A673 (cell line): Measurements from ENCODE around the gene SPP2. TPM values are rescaled to one million over a fixed set of nuclear protein-coding genes. Genes with fewer than 3 reads are reported as not detected.

Experiments used
- BruUV-seq: library from RNA; stranded (reverse); fragments of 400-500 nt; replicated peaks from 2 replicates; lab custom pipeline; 2021; lab: Mats Ljungman, UMichigan
- CTCF ChIA-PET: fragments of 300-600 bp; sonication (Branson Sonifier 250); formaldehyde crosslinking; loops from one replicate; lab custom pipeline; 2022; ENCODE audit warnings: antibody characterized with exemption; lab: Charles Lee
- POLR2A ChIA-PET: fragments of 300-600 bp; sonication (Branson Sonifier 250); formaldehyde crosslinking; loops from one replicate; lab custom pipeline; 2022; ENCODE audit warnings: antibody characterized with exemption; ENCODE audit not compliant: low non-redundant PET; lab: Charles Lee
- DNase-seq: peaks from one replicate; pipeline ENCODE4 v3.0.0-alpha.2; 2015; ENCODE audit warnings: low spot score
- H3K27ac ChIP-seq: fragments of 200-600 bp; sonication (generic); 2 replicates; pipeline ENCODE4 v1.5.1; 2016; ENCODE audit warnings: mixed run types, low read depth, mild to moderate bottlenecking, mixed read lengths, antibody characterized with exemption, low read length; ENCODE audit not compliant: poor library complexity, severe bottlenecking
- H3K27me3 ChIP-seq: fragments of 200-600 bp; sonication (generic); replicated peaks from 2 replicates; pipeline ENCODE4 v1.6.1; 2017; ENCODE audit warnings: mixed run types, low read depth, mild to moderate bottlenecking, mixed read lengths, antibody characterized with exemption, low read length; ENCODE audit not compliant: insufficient read depth, poor library complexity
- H3K36me3 ChIP-seq: fragments of 200-600 bp; sonication (generic); 2 replicates; pipeline ENCODE4 v1.6.1; 2016; ENCODE audit warnings: mixed run types, mild to moderate bottlenecking, mixed read lengths, antibody characterized with exemption, low read length; ENCODE audit not compliant: insufficient read depth, poor library complexity, severe bottlenecking
- H3K4me1 ChIP-seq: fragments of 200-600 bp; sonication (generic); 2 replicates; pipeline ENCODE4 v1.6.1; 2017; ENCODE audit warnings: mixed run types, mild to moderate bottlenecking, mixed read lengths, antibody characterized with exemption, low read length; ENCODE audit not compliant: insufficient read depth, poor library complexity, severe bottlenecking
- H3K4me3 ChIP-seq: fragments of 200-600 bp; sonication (generic); 2 replicates; pipeline ENCODE4 v1.5.1; 2016; ENCODE audit warnings: low read depth, mixed run types, mild to moderate bottlenecking, mixed read lengths, low read length; ENCODE audit not compliant: poor library complexity, severe bottlenecking
- H3K9me3 ChIP-seq: fragments of 200-600 bp; sonication (generic); 2 replicates; pipeline ENCODE4 v1.6.1; 2016; ENCODE audit warnings: mixed run types, low read depth, mild to moderate bottlenecking, mixed read lengths, antibody characterized with exemption, low read length; ENCODE audit not compliant: poor library complexity, severe bottlenecking
- CTCF ChIP-seq: fragments of 300-800, 200-600 bp; sonication (generic); conservative IDR thresholded peaks from 2 replicates; pipeline ENCODE4 v1.5.1; 2017; ENCODE audit warnings: low read depth, mild to moderate bottlenecking, antibody characterized with exemption, low read length, moderate library complexity, mixed read lengths
- EZH2 ChIP-seq: fragments of 200-600 bp; sonication (generic); IDR thresholded peaks from 2 replicates; pipeline ENCODE4 v1.6.1; 2017; ENCODE audit warnings: borderline replicate concordance, low read depth, mild to moderate bottlenecking, mixed read lengths, antibody characterized with exemption, low read length; ENCODE audit not compliant: poor library complexity, severe bottlenecking
- intact Hi-C: fragments of 100-400 bp; cut with micrococcal nuclease; formaldehyde crosslinking; loops from one replicate; pipeline ENCODE4 v1.10.0; 2022; ENCODE audit not compliant: unreplicated experiment
- total RNA-seq: library from RNA; stranded (reverse); gene quantifications from 2 replicates; pipeline ENCODE4 v1.2.3, GENCODE V29; 2021

SPP2 gene
- total RNA-seq, 1 experiment from 2014 or later, result not detected

GRCh38 chr2:234076451-234076850 is 25.9 kb downstream of the SPP2 start:
- no peaks in the 10 kb centered on the region for H3K36me3 ChIP-seq
- H3K4me1 ChIP-seq, result no peaks in the 10 kb centered on the region
- CTCF ChIA-PET, result no interaction called here
- intact Hi-C loops, result no loop called here
- H3K4me3 ChIP-seq, result no peak overlapping the region
- H3K9me3 ChIP-seq, result no peaks in the 10 kb centered on the region
- POLR2A ChIA-PET, result interaction anchor here (0.6 kb wide), 1 partner anchor 884 kb away, joined by 3 read pairs; no protein-coding TSS in a partner anchor
- DNase-seq, result no peak
- TF ChIP-seq CTCF (no peak), EZH2 (no peak)
- H3K27me3 ChIP-seq, result no peaks in the 10 kb centered on the region
- no TSS peak for BruUV-seq
- no peak overlapping the region for H3K27ac ChIP-seq

DNA sequence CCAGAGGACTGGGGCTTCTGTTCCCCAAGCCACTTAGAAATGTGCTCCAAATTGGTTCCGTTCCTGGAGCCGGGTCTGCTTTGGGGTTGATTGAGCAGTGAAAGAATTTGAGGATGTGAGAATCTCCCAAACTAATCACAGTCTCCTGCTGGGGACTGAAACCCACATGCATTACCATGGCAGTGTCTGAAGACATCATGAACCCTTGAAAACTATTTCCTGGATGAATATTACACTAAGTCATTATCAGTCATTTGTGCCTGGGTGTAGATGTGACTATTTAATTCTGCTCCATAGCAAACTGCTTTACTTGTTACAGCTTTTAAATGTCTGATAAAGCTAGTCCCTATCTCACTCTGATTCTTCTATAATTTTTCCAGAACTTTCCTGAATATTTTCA is 27.6 kb downstream of the SPP2 start:
- ChIA-PET POLR2A (no interaction called here), CTCF (no interaction called here)
- H3K9me3 ChIP-seq, result no peaks in the 10 kb centered on the region
- no TSS peak for BruUV-seq
- no peaks in the 10 kb centered on the region for H3K27me3 ChIP-seq
- no peak for DNase-seq
- H3K36me3 ChIP-seq, result no peaks in the 10 kb centered on the region
- H3K4me3 ChIP-seq, result no peak overlapping the region
- no peak overlapping the region for H3K27ac ChIP-seq
- no peak for TF ChIP-seq CTCF
- TF ChIP-seq EZH2, result no peak
- H3K4me1 ChIP-seq, result no peaks in the 10 kb centered on the region
- intact Hi-C loops, result no loop called here

DNA sequence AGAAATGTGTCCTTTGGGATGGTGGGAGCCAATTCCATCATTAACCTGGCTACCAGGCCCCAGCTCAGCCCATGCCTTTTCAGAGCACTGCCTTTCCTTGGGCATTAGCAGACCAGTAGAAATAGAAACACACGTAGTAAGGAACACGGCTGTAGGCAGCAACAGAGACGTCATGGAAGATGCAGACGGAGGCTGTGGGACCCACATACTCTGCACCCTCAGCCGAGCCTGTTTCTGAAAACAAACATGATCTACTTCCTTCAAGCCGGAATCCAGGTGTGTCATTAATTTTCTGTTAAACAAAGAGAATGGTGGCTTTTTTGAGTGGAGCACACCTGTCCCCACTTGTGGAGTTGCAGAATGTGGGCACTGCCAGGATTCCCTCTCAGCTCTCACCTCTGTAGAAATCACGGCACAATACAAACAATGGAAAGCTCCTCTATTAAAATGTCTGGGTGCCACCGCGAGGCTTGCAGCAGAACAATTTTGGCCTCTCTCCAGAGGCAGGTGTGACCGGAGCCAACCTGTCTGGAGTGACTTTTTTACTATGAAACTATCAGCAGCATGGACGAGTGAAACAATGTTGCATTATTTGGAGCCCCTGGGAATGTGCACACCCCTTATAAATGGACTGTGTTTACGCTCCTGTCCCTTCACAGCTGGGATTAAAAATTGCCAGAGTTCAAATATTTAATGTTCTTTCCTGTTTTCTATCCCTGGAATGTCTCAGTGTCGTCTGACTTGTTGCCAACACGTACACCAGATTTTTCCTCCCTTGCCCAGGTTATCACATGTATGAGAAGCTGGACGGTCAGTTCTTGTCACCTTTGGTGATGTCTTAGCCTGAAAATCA is 31.7 kb downstream of the SPP2 start:
- Histone ChIP-seq H3K27me3 (peaks cover 12% of the 10 kb centered on the region), H3K27ac (no peak overlapping the region), H3K4me3 (no peak overlapping the region), H3K36me3 (no peaks in the 10 kb centered on the region), H3K4me1 (no peaks in the 10 kb centered on the region), H3K9me3 (no peaks in the 10 kb centered on the region)
- ChIA-PET POLR2A (no interaction called here), CTCF (no interaction called here)
- BruUV-seq, result no TSS peak
- DNase-seq, result no peak
- intact Hi-C loops, result no loop called here
- TF ChIP-seq EZH2 (no peak), CTCF (no peak)
